ENCODE measurements around the gene NDST4. TPM values are rescaled to one million over a fixed set of nuclear protein-coding genes. Genes with fewer than 3 reads are reported as not detected.

The NDST4 gene
- polyA plus RNA-seq = not detected

- no peak for DNase-seq
- no peak within 1 kb of the TSS for H3K4me3 Mint-ChIP-seq
- peaks cover 0 to 4% (median 0%) of the 10 kb centered on the region in 6 donors for H3K9me3 Mint-ChIP-seq
- no peak within 1 kb of the TSS for H3K27ac Mint-ChIP-seq
- peaks cover 0 to 8% (median 0%) of the 10 kb centered on the region in 3 donors for H3K27me3 Mint-ChIP-seq (ENCODE audit: low read depth in 3 of 3)
- H3K36me3 Mint-ChIP-seq = no peaks in the 10 kb centered on the region
- no peaks in the 10 kb centered on the region for H3K4me1 Mint-ChIP-seq
Measured at GRCh38 chr4:115113506-115114106, at the start of gene NDST4. NDST4 (minus strand) TSS chr4:115113620; CDS start chr4:115077036, 36,584 bp downstream.

GRCh38 chr4:115159141-115159540, 45.7 kb upstream of the NDST4 start:
- no peak for DNase-seq
- Mint-ChIP-seq H3K9me3 (peaks cover 0 to 4% (median 0%) of the 10 kb centered on the region in 6 donors), H3K27me3 (ENCODE audit: low read depth in 3 of 3) (no peaks in the 10 kb centered on the region), H3K36me3 (no peaks in the 10 kb centered on the region), H3K4me1 (no peaks in the 10 kb centered on the region), H3K27ac (no peak overlapping the region), H3K4me3 (no peak overlapping the region)

DNA sequence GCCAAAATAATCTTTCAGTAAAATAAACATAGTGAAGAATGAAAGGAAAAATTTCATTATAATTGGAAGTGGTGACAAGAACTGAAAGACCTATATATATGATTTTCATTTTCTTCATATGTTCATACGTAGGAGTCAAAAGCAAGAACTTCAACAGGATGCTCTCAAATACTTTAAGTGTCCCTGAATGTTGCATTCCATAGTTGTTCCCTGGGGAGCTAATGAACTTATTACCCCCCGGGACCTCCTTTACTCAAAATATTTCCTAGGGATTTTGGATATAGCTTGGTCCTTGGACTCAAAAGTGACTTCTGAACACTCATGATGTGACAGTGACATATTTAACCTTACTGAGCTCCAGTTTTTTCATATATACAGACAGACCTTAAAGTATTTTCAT, 44.9 kb upstream of the NDST4 start:
- no peaks in the 10 kb centered on the region for H3K4me1 Mint-ChIP-seq
- no peak overlapping the region for H3K27ac Mint-ChIP-seq
- H3K27me3 Mint-ChIP-seq (ENCODE audit: low read depth in 3 of 3) = no peaks in the 10 kb centered on the region
- no peak for DNase-seq
- H3K36me3 Mint-ChIP-seq = no peaks in the 10 kb centered on the region
- peaks cover 0 to 4% (median 0%) of the 10 kb centered on the region in 6 donors for H3K9me3 Mint-ChIP-seq
- no peak overlapping the region for H3K4me3 Mint-ChIP-seq

- Mint-ChIP-seq H3K36me3 (no peaks in the 10 kb centered on the region), H3K27ac (no peak overlapping the region), H3K27me3 (ENCODE audit: low read depth in 3 of 3) (no peaks in the 10 kb centered on the region), H3K9me3 (no peaks in the 10 kb centered on the region), H3K4me1 (no peaks in the 10 kb centered on the region), H3K4me3 (no peak overlapping the region)
- no peak for DNase-seq
Measured at GRCh38 chr4:115154826-115155225, 41.4 kb upstream of the NDST4 start.

GRCh38 chr4:115152965-115153364, 39.5 kb upstream of the NDST4 start:
- no peaks in the 10 kb centered on the region for H3K4me1 Mint-ChIP-seq
- DNase-seq = no peak
- no peaks in the 10 kb centered on the region for H3K9me3 Mint-ChIP-seq
- no peaks in the 10 kb centered on the region for H3K36me3 Mint-ChIP-seq
- no peaks in the 10 kb centered on the region for H3K27me3 Mint-ChIP-seq (ENCODE audit: low read depth in 3 of 3)
- H3K4me3 Mint-ChIP-seq = no peak overlapping the region
- no peak overlapping the region for H3K27ac Mint-ChIP-seq

GRCh38 chr4:115152081-115152480, 38.7 kb upstream of the NDST4 start:
- Mint-ChIP-seq H3K4me3 (no peak overlapping the region), H3K36me3 (no peaks in the 10 kb centered on the region), H3K9me3 (no peaks in the 10 kb centered on the region), H3K27ac (no peak overlapping the region), H3K27me3 (ENCODE audit: low read depth in 3 of 3) (no peaks in the 10 kb centered on the region), H3K4me1 (no peaks in the 10 kb centered on the region)
- no peak for DNase-seq

GRCh38 chr4:115149106-115149505, 35.7 kb upstream of the NDST4 start:
- no peak for DNase-seq
- no peaks in the 10 kb centered on the region for H3K27me3 Mint-ChIP-seq (ENCODE audit: low read depth in 3 of 3)
- H3K36me3 Mint-ChIP-seq = no peaks in the 10 kb centered on the region
- peaks cover 0 to 3% (median under 1%) of the 10 kb centered on the region in 6 donors for H3K9me3 Mint-ChIP-seq
- H3K4me1 Mint-ChIP-seq = no peaks in the 10 kb centered on the region
- no peak overlapping the region for H3K4me3 Mint-ChIP-seq
- H3K27ac Mint-ChIP-seq = no peak overlapping the region

DNA sequence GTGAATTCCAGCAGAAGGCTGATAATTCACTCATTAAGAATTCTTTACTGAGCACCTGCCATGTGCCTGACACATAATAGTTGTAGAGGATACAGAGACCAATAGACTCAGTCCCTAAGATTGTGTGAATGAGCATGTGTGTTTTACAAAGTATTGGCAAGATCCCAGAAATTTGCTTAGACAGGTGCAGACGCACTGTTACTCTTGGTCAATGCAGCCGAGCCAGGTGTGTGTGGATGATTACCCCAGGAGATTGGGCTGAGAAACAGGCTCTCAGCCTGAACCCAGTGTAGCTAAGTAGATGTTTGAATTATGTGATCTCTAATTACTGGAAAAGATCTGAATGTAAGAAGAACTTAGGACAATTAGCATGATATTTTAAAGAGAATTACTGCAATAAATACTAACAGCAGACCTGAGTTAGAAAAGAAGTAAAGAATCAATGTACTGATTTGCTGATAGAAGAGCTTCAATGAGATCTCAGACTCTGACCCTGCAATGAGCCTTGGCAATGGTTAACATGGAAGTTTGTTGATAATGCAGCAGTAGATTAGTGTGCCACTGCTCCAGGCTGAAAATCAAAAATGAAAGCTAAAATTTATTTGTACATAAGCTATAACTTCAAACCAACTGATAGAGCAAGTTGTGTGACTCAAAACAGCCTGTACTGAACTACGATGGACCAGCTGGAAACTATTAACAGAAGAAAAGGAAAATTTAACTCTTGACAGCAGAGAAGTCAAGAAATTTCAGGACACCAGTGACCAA, 32.2 kb upstream of the NDST4 start:
- Mint-ChIP-seq H3K4me1 (no peaks in the 10 kb centered on the region), H3K27me3 (ENCODE audit: low read depth in 3 of 3) (no peaks in the 10 kb centered on the region), H3K4me3 (no peak overlapping the region), H3K9me3 (peaks cover 0 to 10% (median 4%) of the 10 kb centered on the region in 6 donors), H3K36me3 (no peaks in the 10 kb centered on the region), H3K27ac (no peak overlapping the region)
- DNase-seq = no peak

DNA sequence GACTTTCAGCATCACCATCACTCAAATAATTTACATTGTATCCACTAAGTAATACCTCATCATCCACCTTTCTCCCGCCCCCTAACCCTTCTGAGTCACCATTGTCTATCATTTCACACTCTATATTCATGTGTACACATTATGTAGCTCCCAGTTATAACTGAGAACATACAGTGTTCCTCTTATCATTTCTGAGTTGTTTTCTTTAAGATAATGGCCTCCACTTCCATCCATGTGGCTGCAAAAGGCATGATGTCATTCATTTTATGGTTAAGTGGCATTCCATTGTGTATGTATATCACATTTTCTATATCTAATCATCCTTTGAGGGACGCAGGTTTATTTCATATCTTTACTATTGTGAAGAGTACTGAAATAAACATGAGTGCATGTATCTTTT, 14.6 kb upstream of the NDST4 start:
- H3K27ac Mint-ChIP-seq = no peak overlapping the region
- no peaks in the 10 kb centered on the region for H3K4me1 Mint-ChIP-seq
- H3K9me3 Mint-ChIP-seq = peaks cover 0 to 11% (median 5%) of the 10 kb centered on the region in 6 donors
- H3K36me3 Mint-ChIP-seq = no peaks in the 10 kb centered on the region
- no peak for DNase-seq
- no peak overlapping the region for H3K4me3 Mint-ChIP-seq
- peaks cover 0 to 2% (median 0%) of the 10 kb centered on the region in 3 donors for H3K27me3 Mint-ChIP-seq (ENCODE audit: low read depth in 3 of 3)

DNA sequence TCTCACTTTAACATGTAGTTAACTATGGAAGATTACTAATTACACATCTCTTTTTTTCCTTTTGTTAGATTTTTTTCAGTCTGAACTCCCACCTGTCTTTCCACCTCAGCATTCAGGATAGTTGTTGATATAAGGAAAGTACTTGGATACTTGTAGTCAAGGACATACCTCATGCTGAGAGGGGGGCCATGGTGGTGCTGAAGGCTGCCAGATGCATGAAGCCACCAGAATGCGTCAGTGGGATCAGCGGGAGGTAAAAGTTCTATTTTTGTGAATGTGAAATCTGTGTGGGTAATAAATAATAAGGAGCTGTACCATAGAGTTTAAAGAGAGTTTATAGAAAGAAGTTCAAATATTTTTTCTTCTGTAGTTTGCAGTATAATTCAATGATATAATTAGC, 13.1 kb upstream of the NDST4 start:
- Mint-ChIP-seq H3K36me3 (no peaks in the 10 kb centered on the region), H3K27ac (no peak overlapping the region), H3K27me3 (ENCODE audit: low read depth in 3 of 3) (peaks cover 0 to 2% (median 0%) of the 10 kb centered on the region in 3 donors), H3K9me3 (peaks cover 0 to 10% (median 5%) of the 10 kb centered on the region in 6 donors), H3K4me3 (no peak overlapping the region), H3K4me1 (no peaks in the 10 kb centered on the region)
- DNase-seq = no peak

- Mint-ChIP-seq H3K4me1 (no peaks in the 10 kb centered on the region), H3K4me3 (no peak overlapping the region), H3K36me3 (no peaks in the 10 kb centered on the region), H3K27me3 (ENCODE audit: low read depth in 3 of 3) (peaks cover 0 to 2% (median 0%) of the 10 kb centered on the region in 3 donors), H3K9me3 (peaks cover 0 to 4% (median 1%) of the 10 kb centered on the region in 6 donors), H3K27ac (no peak overlapping the region)
- DNase-seq = no peak
Measured at GRCh38 chr4:115121351-115122043, 8.1 kb upstream of the NDST4 start.

- Mint-ChIP-seq H3K36me3 (no peaks in the 10 kb centered on the region), H3K4me1 (no peaks in the 10 kb centered on the region), H3K9me3 (peaks cover 0 to 4% (median 0%) of the 10 kb centered on the region in 6 donors), H3K27me3 (ENCODE audit: low read depth in 3 of 3) (no peaks in the 10 kb centered on the region), H3K4me3 (no peak overlapping the region), H3K27ac (no peak overlapping the region)
- DNase-seq = no peak
Measured at GRCh38 chr4:115119804-115120352, 6.5 kb upstream of the NDST4 start.

DNA sequence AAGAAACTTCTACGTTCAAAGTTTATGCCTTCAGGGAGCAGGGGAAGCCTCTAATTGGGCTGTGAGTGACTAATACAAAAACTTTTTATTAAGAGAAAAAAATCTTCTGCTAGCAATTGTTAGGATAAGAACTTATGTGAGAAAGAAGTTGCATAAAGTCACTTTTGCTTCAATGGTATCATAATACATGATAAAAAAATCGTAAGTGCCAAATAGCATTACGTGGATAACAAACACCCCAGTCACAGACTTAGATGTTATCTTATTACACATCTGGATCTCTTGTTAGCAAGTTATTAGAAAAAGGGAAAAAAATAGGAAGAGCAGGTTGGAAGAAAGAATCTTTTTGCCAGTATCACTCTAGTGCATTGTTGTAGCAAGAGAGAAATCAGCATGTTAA, 4.2 kb upstream of the NDST4 start:
- no peak overlapping the region for H3K27ac Mint-ChIP-seq
- H3K4me1 Mint-ChIP-seq = no peaks in the 10 kb centered on the region
- H3K36me3 Mint-ChIP-seq = no peaks in the 10 kb centered on the region
- no peak overlapping the region for H3K4me3 Mint-ChIP-seq
- H3K27me3 Mint-ChIP-seq (ENCODE audit: low read depth in 3 of 3) = peaks cover 0 to 2% (median 0%) of the 10 kb centered on the region in 3 donors
- H3K9me3 Mint-ChIP-seq = peaks cover 0 to 4% (median 0%) of the 10 kb centered on the region in 6 donors
- DNase-seq = no peak

All from immature natural killer cell (primary cell).